ENCODE data around the gene SYNDIG1L.

Gene SYNDIG1L

GRCh38 chr14:74468513-74468912, 42.5 kb upstream of the SYNDIG1L start:
- POLR2A ChIA-PET = no interaction called here
- DNase-seq (ENCODE audit: low read depth, low spot score) = no peak
- H3K4me3 ChIP-seq (ENCODE audit: low read depth, low read length) = no peak overlapping the region
- TF ChIP-seq, protein P1, sequence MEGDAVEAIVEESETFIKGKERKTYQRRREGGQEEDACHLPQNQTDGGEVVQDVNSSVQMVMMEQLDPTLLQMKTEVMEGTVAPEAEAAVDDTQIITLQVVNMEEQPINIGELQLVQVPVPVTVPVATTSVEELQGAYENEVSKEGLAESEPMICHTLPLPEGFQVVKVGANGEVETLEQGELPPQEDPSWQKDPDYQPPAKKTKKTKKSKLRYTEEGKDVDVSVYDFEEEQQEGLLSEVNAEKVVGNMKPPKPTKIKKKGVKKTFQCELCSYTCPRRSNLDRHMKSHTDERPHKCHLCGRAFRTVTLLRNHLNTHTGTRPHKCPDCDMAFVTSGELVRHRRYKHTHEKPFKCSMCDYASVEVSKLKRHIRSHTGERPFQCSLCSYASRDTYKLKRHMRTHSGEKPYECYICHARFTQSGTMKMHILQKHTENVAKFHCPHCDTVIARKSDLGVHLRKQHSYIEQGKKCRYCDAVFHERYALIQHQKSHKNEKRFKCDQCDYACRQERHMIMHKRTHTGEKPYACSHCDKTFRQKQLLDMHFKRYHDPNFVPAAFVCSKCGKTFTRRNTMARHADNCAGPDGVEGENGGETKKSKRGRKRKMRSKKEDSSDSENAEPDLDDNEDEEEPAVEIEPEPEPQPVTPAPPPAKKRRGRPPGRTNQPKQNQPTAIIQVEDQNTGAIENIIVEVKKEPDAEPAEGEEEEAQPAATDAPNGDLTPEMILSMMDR (IDR thresholded peaks at IDR 0.05; ENCODE audit: insufficient read depth, low read length, missing control alignments) = no peak
- CTCF ChIA-PET = no interaction called here

DNA sequence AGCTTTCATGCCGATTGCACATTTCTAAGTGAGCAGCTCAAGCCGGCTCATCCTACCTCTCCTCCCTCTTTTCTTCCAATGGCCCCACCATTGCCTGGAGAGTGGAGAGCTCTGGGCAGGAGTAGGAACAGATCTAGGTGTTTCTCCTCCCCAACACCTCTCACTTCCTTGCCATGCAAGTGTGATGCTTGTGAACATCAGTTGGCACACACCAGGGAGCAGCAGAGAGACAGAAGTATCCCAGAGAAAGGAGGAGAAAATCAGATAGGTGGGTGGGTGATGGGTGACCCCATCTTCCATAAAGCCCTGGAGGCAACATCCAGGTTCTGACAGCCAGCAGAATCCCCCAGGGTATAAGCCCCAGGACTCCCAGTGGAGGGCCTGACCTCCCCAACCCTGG, 39.3 kb upstream of the SYNDIG1L start:
- no peak overlapping the region for H3K4me3 ChIP-seq (ENCODE audit: low read depth, low read length)
- POLR2A ChIA-PET = no interaction called here
- CTCF ChIA-PET = interaction anchor here (0.8 kb wide), 1 partner anchor 8 kb away, joined by 4 read pairs; no protein-coding TSS in a partner anchor
- DNase-seq (ENCODE audit: low read depth, low spot score) = no peak
- TF ChIP-seq, protein P1 (IDR thresholded peaks at IDR 0.05; ENCODE audit: insufficient read depth, low read length, missing control alignments) = no peak

DNA sequence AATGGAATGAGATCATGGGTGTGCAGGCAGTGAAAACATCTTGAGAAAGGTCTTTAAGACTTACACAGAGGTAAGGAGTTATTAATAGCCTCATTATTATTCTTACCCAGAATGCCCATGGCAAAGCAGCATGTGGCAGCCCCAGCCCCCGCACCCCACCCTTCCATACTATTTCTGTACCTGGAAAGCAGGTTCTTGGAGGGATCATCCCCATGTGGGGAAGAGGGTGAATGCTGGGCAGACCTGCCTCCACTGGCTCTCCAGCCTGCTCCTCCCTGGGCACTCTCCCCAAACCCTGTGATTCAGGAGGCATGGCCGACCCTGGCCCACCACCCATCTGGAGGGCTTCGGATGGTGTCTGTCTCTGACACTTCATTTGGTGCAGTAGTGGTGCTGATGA, 38.8 kb upstream of the SYNDIG1L start:
- TF ChIP-seq, protein P1 (IDR thresholded peaks at IDR 0.05; ENCODE audit: insufficient read depth, low read length, missing control alignments) = no peak
- CTCF ChIA-PET = interaction anchor here (12.4 kb wide), 1 partner anchor 14 kb away, joined by 164 read pairs; no protein-coding TSS in a partner anchor
- DNase-seq (ENCODE audit: low read depth, low spot score) = no peak
- H3K4me3 ChIP-seq (ENCODE audit: low read depth, low read length) = no peak overlapping the region
- POLR2A ChIA-PET = interaction anchor here (0.6 kb wide), 1 partner anchor 147 kb away, joined by 3 read pairs; no protein-coding TSS in a partner anchor

DNA sequence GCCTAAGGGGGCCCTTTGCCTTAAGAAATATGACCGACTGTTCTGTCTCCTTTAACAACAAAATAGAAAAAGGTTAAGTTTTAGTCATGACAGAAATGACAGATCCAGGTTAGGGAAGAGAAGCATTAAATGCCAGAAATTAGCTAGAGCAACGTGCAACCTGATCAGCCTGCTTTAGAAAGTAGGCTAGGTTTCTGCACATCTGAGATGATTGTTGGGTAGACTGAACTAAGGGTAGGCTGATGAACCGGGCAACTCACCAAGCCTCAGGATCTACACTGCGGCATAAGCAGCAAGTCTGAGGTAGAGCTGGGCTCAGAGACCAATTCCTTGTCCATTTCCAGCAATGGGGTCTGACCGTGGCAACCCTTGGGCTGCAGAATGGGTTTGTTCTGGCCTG, 37.7 kb upstream of the SYNDIG1L start:
- no peak for DNase-seq (ENCODE audit: low read depth, low spot score)

GRCh38 chr14:74462993-74463392, 37.0 kb upstream of the SYNDIG1L start:
- no peak overlapping the region for H3K4me3 ChIP-seq (ENCODE audit: low read depth, low read length)
- DNase-seq (ENCODE audit: low read depth, low spot score) = no peak
- TF ChIP-seq, protein P1 (IDR thresholded peaks at IDR 0.05; ENCODE audit: insufficient read depth, low read length, missing control alignments) = no peak
- ChIA-PET CTCF (interaction anchor here (1.6 to 12.4 kb wide), 2 partner anchors 15 to 28 kb away, joined by 3 to 164 read pairs; no protein-coding TSS in a partner anchor), POLR2A (no interaction called here)

More for the DNA sequence above, 37.7 kb upstream of the SYNDIG1L start:
- ChIA-PET POLR2A (no interaction called here), CTCF (interaction anchor here (0.6 to 12.4 kb wide), 3 partner anchors 15 to 106 kb away, joined by 3 to 164 read pairs (median 4); no protein-coding TSS in a partner anchor)
- no peak overlapping the region for H3K4me3 ChIP-seq (ENCODE audit: low read depth, low read length)
- TF ChIP-seq, protein P1 (IDR thresholded peaks at IDR 0.05; ENCODE audit: insufficient read depth, low read length, missing control alignments) = no peak

DNA sequence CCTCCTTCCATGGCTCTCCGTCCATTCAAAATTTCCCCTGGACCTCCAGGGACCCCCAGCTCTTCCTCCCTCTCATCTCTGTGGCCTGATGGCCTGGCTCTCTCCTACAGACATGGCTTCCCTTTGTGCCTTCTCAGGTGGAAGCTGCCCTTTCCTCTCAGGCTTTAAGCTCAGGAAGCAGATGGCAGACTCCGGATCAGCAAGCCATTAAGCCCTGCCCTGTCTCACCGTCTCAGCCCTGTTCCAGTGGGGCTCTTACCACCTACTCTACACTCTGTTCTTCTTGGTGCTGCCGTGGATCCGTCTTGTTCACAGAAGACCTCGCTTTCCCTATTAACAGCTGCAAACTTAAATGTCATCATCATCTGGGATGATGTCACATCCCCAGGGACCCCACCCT, 34.0 kb upstream of the SYNDIG1L start:
- DNase-seq (ENCODE audit: low read depth, low spot score) = no peak
- H3K4me3 ChIP-seq (ENCODE audit: low read depth, low read length) = no peak overlapping the region
- ChIA-PET CTCF (interaction anchor here (0.7 to 12.4 kb wide), 5 partner anchors 12 to 35 kb away, joined by 3 to 164 read pairs (median 10); partner anchors contain the start of gene SYNDIG1L), POLR2A (no interaction called here)
- TF ChIP-seq, protein P1 (IDR thresholded peaks at IDR 0.05; ENCODE audit: insufficient read depth, low read length, missing control alignments) = no peak

All from AG04449 (cell line).